G401 (cell line): Measurements from ENCODE around the gene ENPEP. TPM values are rescaled to one million over a fixed set of nuclear protein-coding genes. Genes with fewer than 3 reads are reported as not detected.
"Not testable (repeated sequence)": the region's sequence is repeated elsewhere in the genome, so short reads cannot be mapped to it uniquely, and the experiment has no call there.

ENCODE experiments used
- DNase-seq: peaks from one replicate; pipeline ENCODE4 v3.0.0-alpha.2; 2015; ENCODE audit warnings: low spot score
- in situ Hi-C: cut with HindIII; loops from 2 replicates; pipeline ENCODE4 v1.10.0; 2016; ENCODE audit warnings: low sequenced_read_pairs, mixed read lengths
- total RNA-seq: library from RNA; depleted of rRNA; stranded (reverse); fragments of >200 nt; shearing (Covaris generic); gene quantifications from 2 replicates; pipeline ENCODE4 v1.2.3, GENCODE V29; 2014

ENPEP gene
- total RNA-seq, 1 experiment from 2014 or later, result not detected

DNA sequence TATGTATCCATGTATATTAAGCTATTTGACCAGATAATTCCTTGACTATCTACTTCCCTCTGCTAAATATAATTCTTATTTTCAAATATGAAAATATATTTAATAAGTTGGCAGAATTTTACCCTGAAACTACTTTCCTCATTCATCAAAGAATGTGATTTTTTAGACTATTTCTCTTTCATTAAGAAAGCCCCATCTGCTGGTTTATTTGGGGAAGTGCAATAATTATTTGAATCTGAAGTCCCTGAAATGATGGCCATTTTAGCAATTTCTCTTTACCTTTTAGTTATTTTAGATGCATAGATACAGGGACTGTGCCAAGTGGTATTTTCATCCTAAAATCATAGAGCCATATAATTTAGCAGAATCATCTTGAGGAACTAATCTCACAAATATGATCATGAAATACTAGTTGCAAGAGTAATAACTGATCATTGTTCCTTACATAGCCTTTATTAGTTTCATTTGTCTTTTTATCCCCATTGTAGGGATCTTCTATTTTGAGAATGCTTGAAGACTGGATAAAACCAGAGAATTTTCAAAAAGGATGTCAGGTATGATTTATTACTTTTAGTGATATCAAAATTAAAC, 39.0 kb downstream of the ENPEP start:
- DNase-seq, result peak; percentile 27
- in situ Hi-C loops, result no loop called here

DNA sequence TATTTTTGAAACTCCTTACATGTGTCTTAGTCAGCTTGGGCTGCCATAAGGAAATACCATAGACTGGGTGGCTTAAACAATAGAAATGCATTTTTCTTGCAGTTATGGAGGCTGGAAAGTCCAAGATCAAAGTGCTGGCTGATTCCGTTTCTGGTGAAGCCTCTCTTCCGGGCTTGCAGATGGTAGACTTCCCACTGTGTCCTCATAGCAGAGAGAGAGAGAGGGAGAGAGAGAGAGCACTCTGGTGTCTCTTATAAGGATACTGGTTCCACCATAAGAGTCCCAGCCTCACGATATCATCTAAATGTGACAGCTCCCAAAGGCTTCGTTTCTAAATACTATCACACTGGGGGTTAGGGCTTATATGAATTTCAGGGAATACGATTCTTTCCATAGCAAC, 39.7 kb downstream of the ENPEP start:
- no peak for DNase-seq
- in situ Hi-C loops, result no loop called here

DNA sequence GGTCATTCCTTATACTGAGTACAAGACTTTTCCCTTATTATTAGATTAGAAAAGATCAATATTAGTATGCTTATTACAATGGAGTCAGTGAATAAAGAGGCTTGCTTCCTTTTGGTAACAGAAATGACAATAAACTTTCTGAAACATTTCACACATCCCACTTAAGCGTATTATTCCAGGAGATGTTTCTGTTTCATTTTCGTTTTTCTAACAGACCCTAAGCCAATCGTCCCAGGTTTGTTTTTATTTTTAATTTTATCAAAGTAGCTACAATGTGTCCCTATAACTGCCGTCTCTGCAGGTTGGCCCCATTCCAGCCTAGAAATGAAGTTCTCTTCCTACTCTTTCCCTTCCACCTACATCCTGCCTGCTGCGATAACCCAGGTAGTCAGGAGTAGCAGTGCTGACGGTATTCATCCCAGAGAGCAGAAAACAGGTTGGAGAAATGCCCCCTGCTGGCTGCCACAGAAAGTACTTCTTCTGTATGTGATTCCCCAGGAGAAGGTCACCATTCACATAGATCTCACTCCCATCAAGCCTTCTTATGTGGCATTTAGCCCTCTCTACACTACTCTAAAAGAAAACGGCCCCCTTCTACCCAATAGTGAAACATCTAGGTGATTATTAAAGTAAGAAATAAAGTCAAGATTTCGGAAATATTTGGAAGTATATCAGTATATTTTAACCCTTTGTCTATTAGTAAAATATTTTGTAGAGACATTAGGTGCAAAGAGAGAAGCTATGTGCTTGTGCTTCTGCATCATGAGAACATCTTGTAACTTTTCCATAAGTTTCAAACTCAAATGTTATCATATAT, 40.4 kb downstream of the ENPEP start:
- DNase-seq, result peak; percentile 49
- in situ Hi-C loops, result no loop called here

DNA sequence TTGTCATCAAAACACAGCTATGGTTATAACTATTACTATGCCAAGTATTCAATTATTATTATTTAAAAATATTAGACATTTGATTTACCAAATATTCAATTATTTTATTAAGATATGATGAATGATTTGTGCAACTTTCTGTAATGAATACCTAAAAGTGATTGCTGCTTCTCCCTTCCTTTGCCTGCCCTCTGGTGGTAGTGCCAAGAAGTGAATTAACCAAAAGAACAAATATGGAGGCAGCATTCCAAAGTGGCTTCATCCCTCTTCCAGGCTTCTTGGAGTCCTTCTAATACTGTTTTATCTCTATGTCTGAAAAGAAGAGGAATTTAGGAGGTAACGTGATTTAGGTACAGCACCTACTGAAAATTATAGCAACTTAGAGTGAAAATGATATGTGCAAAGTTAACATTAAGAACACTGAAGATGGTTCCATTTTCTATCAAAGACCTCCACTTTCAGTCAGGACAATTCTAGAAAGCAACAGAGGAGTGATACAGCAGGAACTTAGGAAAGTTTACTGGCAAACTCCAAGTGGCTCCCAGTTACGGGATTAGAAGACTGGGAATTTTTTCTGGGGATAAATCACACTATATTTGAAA, 43.0 kb downstream of the ENPEP start:
- peak; percentile 22 for DNase-seq
- in situ Hi-C loops, result no loop called here

DNA sequence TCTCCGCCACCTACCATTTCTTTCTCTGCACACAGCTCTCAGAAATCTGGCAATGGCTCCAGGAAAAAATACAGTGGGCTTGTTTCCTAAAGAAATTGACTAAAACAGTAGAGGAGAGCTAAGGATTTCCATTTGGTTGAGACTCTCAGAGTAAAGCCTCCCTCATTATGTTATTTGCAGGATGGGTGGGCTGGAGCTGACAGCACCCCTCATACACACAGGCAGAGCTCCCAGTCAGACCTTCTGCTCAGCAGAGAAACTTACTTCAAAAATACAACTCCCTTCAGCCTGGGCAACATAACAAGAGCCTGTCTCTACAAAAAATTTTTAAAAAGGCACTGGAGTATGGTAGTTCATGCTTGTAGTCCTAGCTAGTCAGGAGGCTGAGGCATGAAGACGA, 44.9 kb downstream of the ENPEP start:
- DNase-seq, result no peak
- in situ Hi-C loops, result no loop called here

DNA sequence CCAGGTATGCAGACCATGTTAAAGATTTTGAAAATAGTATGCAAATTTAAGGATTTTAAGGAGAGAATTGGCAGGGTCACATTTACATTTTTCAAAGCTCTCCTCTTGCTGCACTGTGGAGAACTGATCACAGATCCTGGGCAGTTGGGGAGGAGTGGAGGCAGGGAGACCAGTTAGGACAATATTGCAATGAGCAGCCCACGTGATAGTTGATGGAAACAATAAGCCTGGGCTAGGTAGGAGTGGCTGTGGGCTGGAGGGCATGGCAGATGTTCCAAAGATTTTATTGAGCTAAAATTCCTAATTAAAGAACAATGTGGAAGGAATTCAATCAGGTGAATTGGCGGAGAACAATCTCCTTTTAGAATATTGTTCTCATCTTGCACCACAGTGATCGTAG, 50.6 kb downstream of the ENPEP start:
- in situ Hi-C loops, result no loop called here
- DNase-seq, result no peak

DNA sequence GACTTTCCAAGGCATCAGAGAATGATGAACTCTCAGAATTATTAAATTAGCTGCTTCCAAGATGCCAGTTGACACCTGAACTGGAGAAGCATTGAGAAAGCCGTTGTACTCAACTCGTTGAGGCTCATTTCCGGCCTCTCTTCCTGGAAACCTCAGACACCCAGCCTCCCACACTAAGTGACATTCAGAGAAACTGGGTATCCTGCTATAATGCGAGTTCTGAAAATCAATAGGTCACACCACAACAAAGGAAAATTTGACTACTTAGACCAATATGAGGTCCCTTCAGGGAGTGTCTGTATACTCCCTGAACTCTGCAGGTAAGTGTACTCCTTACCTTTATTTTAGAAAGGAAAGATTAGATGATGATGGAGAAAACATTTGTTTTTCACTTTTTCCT, 51.2 kb downstream of the ENPEP start:
- in situ Hi-C loops, result no loop called here
- no peak for DNase-seq

DNA sequence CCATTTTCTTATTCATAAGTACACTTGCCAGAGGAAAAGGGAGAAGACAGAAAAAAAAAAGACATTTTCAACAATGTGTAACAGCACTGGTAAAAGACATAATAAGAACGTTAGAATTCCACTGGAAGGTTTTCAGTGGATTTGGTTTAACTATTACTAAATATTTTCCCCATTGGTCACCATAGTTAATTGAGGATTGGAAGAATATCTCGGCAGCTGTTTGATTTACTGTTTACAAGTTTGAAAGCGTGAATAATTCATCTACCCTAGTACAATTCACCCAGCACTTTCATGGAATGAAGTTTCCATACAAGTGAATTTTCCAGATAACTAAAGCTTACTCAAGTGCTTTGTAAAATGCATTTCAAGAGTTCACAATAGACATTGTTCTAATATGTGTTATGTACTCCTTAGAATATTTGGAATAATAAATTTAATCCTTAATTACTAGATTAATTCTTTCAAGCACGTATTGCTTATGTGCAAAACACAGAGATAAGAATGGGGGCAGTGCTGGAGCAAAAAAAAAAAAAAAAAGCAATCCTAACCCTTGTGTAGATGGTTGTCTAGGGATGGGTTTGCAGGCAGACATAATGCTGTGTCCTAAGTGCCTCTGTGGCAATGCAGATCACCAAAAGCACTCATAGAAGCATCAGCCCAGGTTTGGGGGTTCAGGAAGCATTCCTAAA, 57.1 kb downstream of the ENPEP start:
- no peak for DNase-seq
- in situ Hi-C loops, result no loop called here

DNA sequence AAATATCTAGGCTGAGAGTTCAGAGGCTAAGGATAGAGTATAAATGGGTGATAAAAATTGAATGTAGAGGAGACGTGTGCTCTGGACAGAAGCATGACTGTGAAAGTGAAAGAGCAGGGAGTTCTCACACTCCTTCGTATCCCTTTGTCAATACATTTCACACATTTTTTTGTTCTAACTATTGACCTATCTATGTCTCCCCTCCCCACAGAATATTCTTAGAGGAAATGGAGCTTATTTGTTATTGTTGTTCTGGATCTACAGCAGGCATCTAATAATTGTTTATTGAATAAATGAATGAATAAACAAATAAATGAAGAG, 57.6 kb downstream of the ENPEP start:
- in situ Hi-C loops, result no loop called here
- DNase-seq, result no peak

DNA sequence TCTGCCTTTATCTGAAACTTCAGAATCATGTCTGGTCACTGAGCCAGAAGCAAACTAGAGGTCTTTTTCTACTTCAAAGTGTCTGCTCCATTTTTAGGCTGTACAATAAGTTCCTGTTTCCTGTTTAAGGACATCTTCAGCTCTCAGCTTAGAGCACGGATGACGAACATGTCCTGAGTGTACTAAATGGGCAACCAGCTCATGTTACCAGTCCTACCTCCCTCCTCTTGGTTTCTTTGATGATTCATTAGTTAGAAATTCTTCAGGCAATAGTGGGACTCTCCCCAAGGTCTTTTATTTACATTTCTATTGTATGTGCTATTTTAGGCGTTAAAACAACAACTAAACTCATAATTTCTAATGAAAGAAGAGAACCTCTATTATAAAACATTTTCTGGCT, 58.0 kb downstream of the ENPEP start:
- DNase-seq, result no peak
- in situ Hi-C loops, result no loop called here

DNA sequence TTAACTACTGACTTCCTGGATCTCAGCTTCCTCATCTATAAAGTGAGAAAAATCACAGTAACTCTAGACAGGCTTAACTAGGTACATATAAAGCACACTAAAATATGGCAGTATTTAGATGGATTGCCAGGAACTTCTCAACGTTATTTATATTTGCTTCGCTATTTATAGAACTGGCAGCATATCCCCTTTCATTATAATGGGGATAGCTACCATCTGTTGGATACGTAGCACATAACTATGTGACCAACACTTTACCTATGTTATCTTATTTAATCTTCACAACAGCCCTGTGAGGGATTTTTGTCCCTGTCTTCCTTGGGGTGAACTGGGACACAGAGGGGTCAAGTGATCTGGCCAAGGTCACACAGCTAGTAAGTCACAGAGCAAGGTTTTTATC, 64.6 kb downstream of the ENPEP start:
- in situ Hi-C loops, result no loop called here
- no peak for DNase-seq

DNA sequence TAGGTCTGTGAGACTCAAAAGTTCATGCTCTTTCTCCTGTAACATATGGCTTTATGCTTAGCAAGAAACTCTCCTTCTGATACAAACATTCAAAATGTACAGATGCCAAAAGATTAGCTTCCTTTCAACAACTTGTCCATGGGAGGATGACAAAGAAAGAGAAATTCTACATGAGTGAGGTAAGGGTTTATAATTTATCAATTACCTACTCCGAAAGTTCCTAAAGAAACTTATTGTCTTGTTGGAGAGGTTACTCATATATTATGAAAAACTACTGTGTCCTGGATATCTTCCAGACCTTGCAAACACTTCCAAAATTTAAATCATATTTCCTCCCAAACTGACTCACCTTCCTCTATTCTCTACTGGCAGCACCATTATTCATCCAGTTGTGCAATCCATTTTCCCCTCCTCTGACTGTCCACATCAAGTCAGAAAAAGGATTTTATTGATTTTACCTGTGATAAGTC, 65.1 kb downstream of the ENPEP start:
- DNase-seq, result no peak
- in situ Hi-C loops, result no loop called here

DNA sequence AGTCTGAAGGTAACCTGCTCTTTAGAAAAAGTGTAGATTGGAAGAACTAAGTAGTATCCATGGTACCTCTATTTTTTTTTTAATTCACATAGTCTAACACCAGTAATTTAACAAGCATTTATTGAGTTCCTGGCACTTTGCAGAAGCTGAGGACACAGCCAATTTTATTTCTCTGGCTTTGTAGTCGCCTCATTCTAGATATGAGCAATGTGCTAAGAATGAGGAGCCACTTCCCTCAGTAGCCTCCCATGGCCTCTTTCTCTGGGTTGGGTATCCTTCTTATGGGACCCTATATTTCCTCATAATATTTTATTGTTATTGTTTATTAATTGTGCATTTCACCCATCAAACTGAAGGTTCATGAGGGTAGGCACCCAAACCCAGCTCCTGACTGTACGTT, 67.6 kb downstream of the ENPEP start:
- in situ Hi-C loops, result no loop called here

DNA sequence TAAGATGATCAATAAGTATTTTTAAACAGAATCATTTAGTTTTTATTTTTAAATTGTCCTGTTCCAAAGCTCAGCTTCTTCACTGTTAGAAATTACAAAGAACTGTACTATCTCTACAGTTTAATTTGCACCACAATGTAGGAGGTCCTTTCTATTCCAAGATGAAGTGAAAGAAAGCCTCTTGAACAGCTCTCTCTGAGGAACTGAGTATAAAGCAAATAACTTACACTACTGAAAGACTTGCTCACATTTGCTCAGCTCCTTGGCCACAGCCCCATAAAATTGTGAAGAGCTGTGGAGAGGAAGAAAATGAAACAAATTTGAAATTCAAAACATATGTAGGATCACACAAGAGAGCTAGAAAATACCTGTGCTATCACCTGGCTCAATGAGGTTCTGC, 68.6 kb downstream of the ENPEP start:
- DNase-seq, result no peak
- in situ Hi-C loops, result no loop called here

More for the DNA sequence above, 67.6 kb downstream of the ENPEP start:
- DNase-seq, result no peak

DNA sequence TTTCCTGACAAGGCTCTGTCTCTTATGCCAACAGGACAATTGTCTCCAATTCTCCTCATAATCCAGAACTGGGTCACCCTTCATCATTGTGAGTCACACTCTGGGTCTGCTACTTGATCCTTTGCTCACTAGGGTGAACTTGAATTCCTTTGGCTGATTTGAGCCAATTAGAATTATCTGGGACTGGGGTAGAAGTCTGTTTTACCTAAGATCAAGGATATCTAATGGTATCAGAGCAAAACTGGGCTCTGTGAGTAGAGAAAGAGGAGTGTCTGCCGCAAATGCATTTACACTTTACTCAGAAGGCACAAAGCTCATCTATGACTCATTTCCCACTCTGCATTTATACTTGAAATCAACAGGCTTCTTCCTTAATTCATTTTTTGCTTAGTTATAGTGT, 74.3 kb downstream of the ENPEP start:
- in situ Hi-C loops, result no loop called here
- no peak for DNase-seq

DNA sequence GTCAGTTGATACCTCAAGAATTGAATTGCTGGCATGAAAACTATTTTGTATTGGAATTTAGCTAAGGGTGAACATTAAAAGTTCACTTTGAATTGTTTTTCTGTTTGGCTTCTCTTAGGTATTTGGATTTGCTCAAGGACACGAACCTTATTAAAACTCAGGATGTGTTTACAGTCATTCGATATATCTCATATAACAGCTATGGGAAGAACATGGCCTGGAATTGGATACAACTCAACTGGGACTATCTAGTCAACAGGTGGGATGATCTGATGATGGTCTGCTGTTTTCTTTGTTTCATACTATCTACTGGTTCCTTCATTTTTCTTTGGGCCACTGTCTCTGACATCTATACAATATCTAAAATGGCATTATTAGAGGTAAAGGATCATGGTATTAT, 77.2 kb downstream of the ENPEP start:
- DNase-seq, result no peak
- in situ Hi-C loops, result no loop called here

DNA sequence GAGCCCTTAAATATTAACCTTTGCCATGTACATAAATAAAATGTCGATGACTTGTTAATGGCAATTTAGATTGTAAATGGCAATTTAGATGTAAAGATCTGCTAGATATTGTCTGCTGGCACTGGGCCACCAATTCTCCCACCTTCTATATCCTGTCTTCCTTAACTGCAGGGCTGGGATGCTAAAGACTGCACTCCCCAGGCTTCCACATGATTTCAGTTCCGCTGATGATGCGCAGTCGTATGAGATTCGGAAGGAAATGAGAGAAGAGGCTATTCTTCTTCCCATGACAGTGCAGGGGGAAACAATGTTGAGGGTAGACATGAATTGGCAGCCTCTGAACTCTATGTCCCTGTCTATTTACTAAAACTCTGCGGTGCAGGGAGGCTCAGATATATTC, 91.3 kb downstream of the ENPEP start:
- in situ Hi-C loops, result no loop called here
- DNase-seq, result no peak

DNA sequence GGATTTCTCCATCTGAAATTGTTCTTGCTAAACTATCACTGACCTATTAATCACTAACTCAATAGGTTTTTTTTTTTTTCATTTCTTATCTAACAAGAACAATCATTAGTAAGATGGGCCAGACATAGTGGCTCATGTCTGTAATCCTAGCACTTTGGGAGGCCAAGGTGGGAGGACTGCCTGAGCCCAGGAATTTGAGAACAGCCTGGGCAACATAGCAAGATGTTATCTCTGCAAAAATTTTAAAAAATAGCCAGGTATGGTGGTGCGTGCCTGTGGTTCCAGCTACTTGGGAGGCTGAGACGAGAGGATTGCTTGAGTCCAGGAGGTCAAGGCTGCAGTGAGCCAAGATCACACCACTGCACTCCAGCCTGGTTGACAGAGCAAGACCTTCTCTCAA, 100.7 kb downstream of the ENPEP start:
- DNase-seq, in situ Hi-C loops: not testable (repeated sequence)

DNA sequence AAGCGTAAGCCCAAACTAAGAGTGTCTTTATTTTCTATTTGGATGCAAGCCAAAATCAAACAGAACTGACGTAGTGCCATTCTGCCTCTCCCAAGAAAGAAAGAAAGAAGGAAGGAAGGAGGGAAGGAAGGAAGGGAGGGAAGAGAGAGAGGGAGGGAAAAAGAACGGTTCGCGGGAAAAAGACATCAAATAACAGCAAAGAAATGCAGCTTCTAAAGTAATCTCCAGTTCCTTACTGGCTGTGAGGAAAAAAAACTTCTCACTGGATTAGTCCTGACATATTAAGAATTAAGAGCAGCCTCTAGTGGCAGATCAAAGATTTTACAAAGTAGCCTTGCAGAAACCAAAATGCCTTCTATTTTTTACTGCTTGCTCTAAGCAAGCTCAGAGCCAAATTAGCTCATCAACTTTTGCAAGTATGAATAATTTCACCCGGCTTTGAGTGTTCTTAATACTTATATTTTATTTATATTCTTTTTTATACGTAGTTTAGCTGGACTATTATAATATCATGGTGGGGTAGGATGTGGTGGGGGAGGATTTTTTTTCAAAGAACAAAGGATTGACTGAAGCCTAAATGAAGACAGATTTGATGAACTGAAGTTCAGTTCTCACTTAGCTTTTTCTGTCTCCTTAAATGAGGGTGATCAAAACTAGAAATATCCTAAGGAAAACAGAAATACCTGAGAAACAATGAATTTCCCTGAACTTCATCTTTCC, 110.3 kb downstream of the ENPEP start:
- DNase-seq, result peak; percentile 19
- in situ Hi-C loops, result no loop called here
